ENCODE results near the gene MYF5.

DNA sequence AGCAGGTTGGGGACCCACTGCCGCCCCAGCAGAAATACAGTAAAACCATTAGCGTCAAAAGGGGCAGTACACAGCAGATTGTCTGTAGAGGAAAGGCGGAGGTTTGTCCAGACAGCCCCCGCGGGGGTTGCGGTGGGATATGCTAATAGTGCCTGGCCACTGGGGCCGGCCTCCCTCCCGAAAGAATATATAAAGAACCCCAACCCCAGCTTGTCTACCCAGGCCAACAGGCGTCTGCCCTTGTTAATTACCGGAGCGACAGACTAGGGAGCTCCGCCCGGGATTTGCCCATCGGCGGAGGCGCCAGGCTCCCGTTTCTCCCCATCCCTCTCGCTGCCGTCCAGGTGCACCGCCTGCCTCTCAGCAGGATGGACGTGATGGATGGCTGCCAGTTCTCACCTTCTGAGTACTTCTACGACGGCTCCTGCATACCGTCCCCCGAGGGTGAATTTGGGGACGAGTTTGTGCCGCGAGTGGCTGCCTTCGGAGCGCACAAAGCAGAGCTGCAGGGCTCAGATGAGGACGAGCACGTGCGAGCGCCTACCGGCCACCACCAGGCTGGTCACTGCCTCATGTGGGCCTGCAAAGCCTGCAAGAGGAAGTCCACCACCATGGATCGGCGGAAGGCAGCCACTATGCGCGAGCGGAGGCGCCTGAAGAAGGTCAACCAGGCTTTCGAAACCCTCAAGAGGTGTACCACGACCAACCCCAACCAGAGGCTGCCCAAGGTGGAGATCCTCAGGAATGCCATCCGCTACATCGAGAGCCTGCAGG, at the start of gene MYF5:
- TF ChIP-seq CTCF (IDR thresholded peaks at IDR 0.05) (no peak), POLR2A (IDR thresholded peaks at IDR 0.05) (no peak)
